ENCODE results near the gene DAND5. TPM values are rescaled to one million over a fixed set of nuclear protein-coding genes. Genes with fewer than 3 reads are reported as not detected.

Gene DAND5
- total and polyA plus RNA-seq, 2 of the 13 experiments (the other 11 are each of a cell fraction or from before 2014, with no cell fraction given), result 0.04 TPM; not detected in 1

GRCh38 chr19:12967907-12968306 is 1.5 kb upstream of the DAND5 start:
- in situ Hi-C loops (cut with HindIII; ENCODE audit: extremely low pct_ligation_motif_present, low pct_unique_long_range_greater_than_20kb), result no loop called here
- CTCF ChIA-PET (ENCODE audit: low intra/inter-chr PET ratio, low total read pairs), result no interaction called here

GRCh38 chr19:12970070-12970820 is 869 bp downstream of the DAND5 start:
- Histone ChIP-seq H3K9me3 (ENCODE audit: low read length) (no peaks in the 10 kb centered on the region), H4K20me1 (ENCODE audit: insufficient read depth, low read length) (no peaks in the 10 kb centered on the region), H3K4me3 (replicated peaks in 1 of 3; ENCODE audit: insufficient read depth in 1 of 3, low read depth in 2 of 3, low read length in 3 of 3) (no peak overlapping the region), H3K27me3 (ENCODE audit: control insufficient read depth in 1 of 2, insufficient read depth in 2 of 2, low read length in 2 of 2) (no peaks in the 10 kb centered on the region), H3K27ac (ENCODE audit: extremely low read length, insufficient read depth, low read length) (no peak overlapping the region), H3K4me2 (ENCODE audit: low read depth, low read length) (no peak overlapping the region), H3K36me3 (replicated peaks in 1 of 2; ENCODE audit: control insufficient read depth in 1 of 2, insufficient read depth in 2 of 2, low read length in 2 of 2) (no peaks in the 10 kb centered on the region), H3K79me2 (ENCODE audit: insufficient read depth, low read length) (no peaks in the 10 kb centered on the region), H3K4me1 (ENCODE audit: insufficient read depth, low read length) (peaks cover 31% of the 10 kb centered on the region), H3K9ac (ENCODE audit: insufficient read depth, low read depth, low read length) (no peak overlapping the region), H2AFZ (ENCODE audit: low read length) (no peak overlapping the region)
- no peak for ATAC-seq
- ChIA-PET CTCF (ENCODE audit: low intra/inter-chr PET ratio, low total read pairs) (no interaction called here), POLR2A (no interaction called here)
- TF ChIP-seq ZNF431 (CRISPR knock-in tag; IDR thresholded peaks at IDR 0.05; ENCODE audit: borderline replicate concordance, low read depth) (no peak), ZNF564 (CRISPR knock-in tag; IDR thresholded peaks at IDR 0.05) (no peak), ZMYM3 (CRISPR knock-in tag; IDR thresholded peaks at IDR 0.05) (peak; percentile 67), TFE3 (CRISPR knock-in tag; IDR thresholded peaks at IDR 0.05) (no peak)
- WGBS (ENCODE audit: low lambda C conversion rate), result 67% methylated on average over 7 of the region's 7 CpGs
- BruUV-seq (replicated peaks), result no TSS peak
- no peak for FAIRE-seq
- no peak for DNase-seq (ENCODE audit: low spot score)
- intact Hi-C loops (cut with micrococcal nuclease; ENCODE audit: unreplicated experiment), result no loop called here
- in situ Hi-C loops (cut with HindIII; ENCODE audit: extremely low pct_ligation_motif_present, low pct_unique_long_range_greater_than_20kb), result loop anchor here (10.0 kb wide), 1 partner anchor 295 kb away; no protein-coding TSS in a partner anchor

More at GRCh38 chr19:12967907-12968306, 1.5 kb upstream of the DAND5 start:
- H2AFZ ChIP-seq (ENCODE audit: low read length), result no peak overlapping the region
- no peaks in the 10 kb centered on the region for H3K27me3 ChIP-seq (ENCODE audit: control insufficient read depth in 1 of 2, insufficient read depth in 2 of 2, low read length in 2 of 2)
- H3K4me2 ChIP-seq (ENCODE audit: low read depth, low read length), result no peak overlapping the region
- ATAC-seq, result no peak
- H4K20me1 ChIP-seq (ENCODE audit: insufficient read depth, low read length), result no peaks in the 10 kb centered on the region
- POLR2A ChIA-PET, result no interaction called here
- no peak overlapping the region for H3K4me3 ChIP-seq (replicated peaks in 1 of 3; ENCODE audit: insufficient read depth in 1 of 3, low read depth in 2 of 3, low read length in 3 of 3)
- no peaks in the 10 kb centered on the region for H3K9me3 ChIP-seq (ENCODE audit: low read length)
- WGBS (ENCODE audit: low lambda C conversion rate), result 63% methylated on average over 5 of the region's 5 CpGs
- peak; percentile 65 for TF ChIP-seq ZNF768 (CRISPR knock-in tag; IDR thresholded peaks at IDR 0.05)
- TF ChIP-seq SATB2 (CRISPR knock-in tag; IDR thresholded peaks at IDR 0.05), result no peak
- H3K4me1 ChIP-seq (ENCODE audit: insufficient read depth, low read length), result peaks cover 11% of the 10 kb centered on the region
- H3K9ac ChIP-seq (ENCODE audit: insufficient read depth, low read depth, low read length), result no peak overlapping the region
- no peaks in the 10 kb centered on the region for H3K79me2 ChIP-seq (ENCODE audit: insufficient read depth, low read length)
- intact Hi-C loops (cut with micrococcal nuclease; ENCODE audit: unreplicated experiment), result no loop called here
- FAIRE-seq, result no peak
- H3K36me3 ChIP-seq (replicated peaks in 1 of 2; ENCODE audit: control insufficient read depth in 1 of 2, insufficient read depth in 2 of 2, low read length in 2 of 2), result no peaks in the 10 kb centered on the region
- no peak for DNase-seq (ENCODE audit: low spot score)
- no TSS peak for BruUV-seq (replicated peaks)
- no peak overlapping the region for H3K27ac ChIP-seq (ENCODE audit: extremely low read length, insufficient read depth, low read length)

Data from HepG2 (cell line).